Kidney epithelial cell (primary cell): ENCODE data around the gene TSLP. TPM values are rescaled to one million over a fixed set of nuclear protein-coding genes. Genes with fewer than 3 reads are reported as not detected.

Experiments
- DNase-seq: peaks from one replicate; pipeline ENCODE4 v3.0.0-alpha.2; 2010; ENCODE audit warnings: low read depth
- H3K27me3 ChIP-seq: 2 replicates; pipeline ENCODE4 v1.6.0; 2011; ENCODE audit warnings: low read length; ENCODE audit not compliant: control insufficient read depth, insufficient read depth
- H3K36me3 ChIP-seq: 2 replicates; pipeline ENCODE4 v1.5.1; 2011; ENCODE audit warnings: low read length; ENCODE audit not compliant: control insufficient read depth, insufficient read depth
- H3K4me3 ChIP-seq: 2 replicates; pipeline ENCODE4 v1.5.1; 2011; ENCODE audit warnings: low read depth, mild to moderate bottlenecking, control low read depth, low read length
- total RNA-seq: library from RNA; depleted of rRNA; stranded (reverse); fragments of >200 nt; gene quantifications from 2 replicates; pipeline ENCODE4 v1.2.3, GENCODE V29; 2015
- TF ChIP-seq, protein P1 (sequence below): IDR thresholded peaks from 2 replicates; pipeline ENCODE4 v1.5.1; 2011; ENCODE audit warnings: mild to moderate bottlenecking, moderate library complexity, low read length, control low read depth, inconsistent platforms; ENCODE audit not compliant: insufficient read depth, poor library complexity, severe bottlenecking

TSLP gene
- total RNA-seq, 1 donor from 2014 or later = 0.29 TPM

DNA sequence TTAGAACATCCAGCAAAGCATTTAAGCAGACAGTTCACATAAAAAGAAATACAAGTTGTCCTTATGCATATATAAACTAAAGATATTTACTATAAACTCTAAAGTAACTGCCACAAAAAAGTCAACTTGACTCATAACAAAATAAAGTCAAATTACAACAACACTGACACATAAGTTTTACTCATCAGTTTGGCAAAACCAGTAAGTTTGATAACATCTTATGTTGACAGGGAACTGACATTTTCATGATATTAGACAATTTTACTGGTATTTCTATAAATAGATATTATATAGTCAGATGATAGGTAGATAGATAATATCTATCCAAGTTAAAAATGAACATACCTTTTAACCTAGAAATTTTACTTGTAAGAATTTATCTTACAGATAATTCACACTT is 9.9 kb upstream of the TSLP start:
- no peak for DNase-seq
- TF ChIP-seq, protein P1, sequence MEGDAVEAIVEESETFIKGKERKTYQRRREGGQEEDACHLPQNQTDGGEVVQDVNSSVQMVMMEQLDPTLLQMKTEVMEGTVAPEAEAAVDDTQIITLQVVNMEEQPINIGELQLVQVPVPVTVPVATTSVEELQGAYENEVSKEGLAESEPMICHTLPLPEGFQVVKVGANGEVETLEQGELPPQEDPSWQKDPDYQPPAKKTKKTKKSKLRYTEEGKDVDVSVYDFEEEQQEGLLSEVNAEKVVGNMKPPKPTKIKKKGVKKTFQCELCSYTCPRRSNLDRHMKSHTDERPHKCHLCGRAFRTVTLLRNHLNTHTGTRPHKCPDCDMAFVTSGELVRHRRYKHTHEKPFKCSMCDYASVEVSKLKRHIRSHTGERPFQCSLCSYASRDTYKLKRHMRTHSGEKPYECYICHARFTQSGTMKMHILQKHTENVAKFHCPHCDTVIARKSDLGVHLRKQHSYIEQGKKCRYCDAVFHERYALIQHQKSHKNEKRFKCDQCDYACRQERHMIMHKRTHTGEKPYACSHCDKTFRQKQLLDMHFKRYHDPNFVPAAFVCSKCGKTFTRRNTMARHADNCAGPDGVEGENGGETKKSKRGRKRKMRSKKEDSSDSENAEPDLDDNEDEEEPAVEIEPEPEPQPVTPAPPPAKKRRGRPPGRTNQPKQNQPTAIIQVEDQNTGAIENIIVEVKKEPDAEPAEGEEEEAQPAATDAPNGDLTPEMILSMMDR = no peak
- no peak overlapping the region for H3K4me3 ChIP-seq
- H3K27me3 ChIP-seq = no peaks in the 10 kb centered on the region
- no peaks in the 10 kb centered on the region for H3K36me3 ChIP-seq

DNA sequence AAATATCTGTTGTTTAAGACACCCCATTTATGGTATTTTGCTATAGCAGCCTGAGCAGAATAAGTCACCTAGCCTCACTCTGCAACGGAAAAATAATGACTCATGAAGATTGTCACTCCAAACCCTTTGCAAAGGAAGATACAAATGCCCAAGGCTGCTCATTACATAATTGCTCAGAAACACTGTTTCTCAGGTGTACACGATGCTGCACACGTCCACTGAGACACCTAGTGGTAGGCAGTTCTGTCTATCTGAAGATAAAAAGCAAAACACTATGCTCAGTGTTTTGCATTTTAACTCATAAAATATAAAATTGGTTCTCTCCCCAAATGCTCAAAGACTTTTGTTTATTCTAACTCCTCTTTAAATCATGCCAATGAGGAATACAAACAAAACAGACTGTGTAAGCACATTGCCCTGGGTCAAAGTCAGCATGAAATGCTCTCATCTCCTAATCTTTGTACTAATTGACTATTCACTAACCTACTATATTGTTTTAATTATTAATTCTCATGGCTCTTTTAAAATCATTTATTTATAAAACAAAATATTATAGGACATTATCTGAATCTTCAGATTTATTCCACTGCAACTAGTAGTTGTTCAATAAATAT is 7.7 kb upstream of the TSLP start:
- TF ChIP-seq, protein P1 = peak; percentile 57

DNA sequence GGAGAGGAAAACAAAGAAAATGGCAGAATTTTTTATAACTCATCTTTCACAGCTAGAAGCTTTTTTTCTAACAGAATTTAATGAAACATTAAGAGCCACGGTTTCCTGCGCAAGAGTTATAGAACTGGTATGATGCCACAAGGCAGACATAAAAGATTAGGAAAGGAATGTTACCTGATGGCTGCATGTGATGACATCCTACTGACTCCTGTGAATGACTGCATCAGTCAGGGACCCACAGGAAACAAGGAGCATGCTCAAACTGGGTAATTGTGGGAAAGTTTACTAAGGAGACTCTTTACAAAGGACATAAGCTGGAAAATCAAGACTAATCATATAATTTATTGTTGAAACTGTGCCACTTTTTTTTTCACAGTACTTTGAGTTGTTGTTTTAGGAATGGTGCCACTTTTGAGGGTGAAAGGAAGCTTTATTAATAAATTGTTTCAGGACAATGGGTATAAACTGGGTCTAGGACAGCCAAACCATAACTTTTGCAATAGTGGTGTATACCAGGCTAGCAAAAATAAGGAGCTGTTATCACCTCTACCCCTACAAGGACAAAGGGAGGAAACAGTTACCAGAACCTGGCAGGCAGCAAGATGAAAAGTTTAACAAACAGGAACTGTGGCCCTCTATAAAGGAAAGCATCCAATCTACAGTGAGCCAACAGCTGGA is 5.1 kb upstream of the TSLP start:
- Histone ChIP-seq H3K27me3 (peaks cover 17% of the 10 kb centered on the region), H3K4me3 (no peak overlapping the region), H3K36me3 (no peaks in the 10 kb centered on the region)
- no peak for DNase-seq
- TF ChIP-seq, protein P1 = no peak

More for the DNA sequence above, 7.7 kb upstream of the TSLP start:
- Histone ChIP-seq H3K36me3 (no peaks in the 10 kb centered on the region), H3K27me3 (no peaks in the 10 kb centered on the region), H3K4me3 (no peak overlapping the region)
- peak; percentile 14 for DNase-seq

DNA sequence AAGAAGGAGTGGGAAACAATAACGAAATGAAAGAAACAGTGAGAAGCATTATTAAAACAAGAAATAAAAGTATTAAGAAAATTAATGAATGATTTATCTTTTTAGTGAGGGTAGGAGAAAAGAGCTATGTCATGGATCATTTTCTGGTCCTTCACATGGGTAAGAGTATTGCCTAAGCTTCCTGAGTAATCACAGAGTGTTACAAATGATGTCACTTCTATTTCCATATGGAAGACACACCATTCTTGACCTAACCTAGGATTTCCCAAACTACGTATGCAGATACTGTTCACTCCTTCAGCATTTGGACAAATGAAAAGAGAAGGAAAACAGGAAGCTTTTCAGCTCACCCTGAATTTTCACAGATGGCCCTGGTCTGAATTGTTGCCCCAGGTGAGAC is 3.3 kb upstream of the TSLP start:
- no peak for DNase-seq
- Histone ChIP-seq H3K36me3 (no peaks in the 10 kb centered on the region), H3K4me3 (no peak overlapping the region), H3K27me3 (peaks cover 21% of the 10 kb centered on the region)
- TF ChIP-seq, protein P1 = no peak

DNA sequence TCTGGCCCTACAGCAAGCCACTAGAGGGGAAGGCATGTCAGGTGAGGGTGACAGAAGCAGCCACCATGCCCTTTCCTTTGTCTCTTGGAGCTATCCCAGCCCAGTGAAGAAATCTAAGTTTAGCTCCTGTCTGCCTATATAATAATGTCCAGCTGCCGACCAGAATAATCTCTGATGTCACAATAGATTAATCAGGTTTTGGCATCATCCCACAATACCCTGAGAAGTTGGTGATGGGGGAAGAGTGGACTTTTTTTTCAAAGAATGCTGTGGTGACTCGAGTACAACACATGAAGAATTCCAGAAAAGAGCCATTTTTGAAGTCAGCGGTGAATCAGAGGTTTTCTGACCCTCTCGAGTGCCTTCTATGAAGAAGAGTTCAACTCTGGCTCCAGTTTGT is 1.7 kb upstream of the TSLP start:
- TF ChIP-seq, protein P1 = no peak
- peaks cover 23% of the 10 kb centered on the region for H3K27me3 ChIP-seq
- no peak for DNase-seq

More for the DNA sequence above, 1.7 kb upstream of the TSLP start:
- H3K4me3 ChIP-seq = no peak overlapping the region
- no peaks in the 10 kb centered on the region for H3K36me3 ChIP-seq
